ENCODE measurements around the gene GALNT15. TPM values are rescaled to one million over a fixed set of nuclear protein-coding genes. Genes with fewer than 3 reads are reported as not detected.

The GALNT15 gene
- polyA plus RNA-seq, 1 experiment: 27.9 TPM

- ChIA-PET CTCF (no interaction called here), POLR2A (no interaction called here)
- no peak overlapping the region for H3K4me3 ChIP-seq (ENCODE audit: low read depth, low read length)
- peaks cover 3% of the 10 kb centered on the region; the same call in 1 of the 2 replicates for H3K9me3 ChIP-seq (ENCODE audit: control insufficient read depth, insufficient read depth, low read length)
- no peak overlapping the region for H3K27ac ChIP-seq (ENCODE audit: low read depth, low read length)
- no peaks in the 10 kb centered on the region for H3K27me3 ChIP-seq (ENCODE audit: control insufficient read depth, insufficient read depth, low read length)
- no peak for DNase-seq (ENCODE audit: low read depth, low spot score)
- TF ChIP-seq, protein P1, sequence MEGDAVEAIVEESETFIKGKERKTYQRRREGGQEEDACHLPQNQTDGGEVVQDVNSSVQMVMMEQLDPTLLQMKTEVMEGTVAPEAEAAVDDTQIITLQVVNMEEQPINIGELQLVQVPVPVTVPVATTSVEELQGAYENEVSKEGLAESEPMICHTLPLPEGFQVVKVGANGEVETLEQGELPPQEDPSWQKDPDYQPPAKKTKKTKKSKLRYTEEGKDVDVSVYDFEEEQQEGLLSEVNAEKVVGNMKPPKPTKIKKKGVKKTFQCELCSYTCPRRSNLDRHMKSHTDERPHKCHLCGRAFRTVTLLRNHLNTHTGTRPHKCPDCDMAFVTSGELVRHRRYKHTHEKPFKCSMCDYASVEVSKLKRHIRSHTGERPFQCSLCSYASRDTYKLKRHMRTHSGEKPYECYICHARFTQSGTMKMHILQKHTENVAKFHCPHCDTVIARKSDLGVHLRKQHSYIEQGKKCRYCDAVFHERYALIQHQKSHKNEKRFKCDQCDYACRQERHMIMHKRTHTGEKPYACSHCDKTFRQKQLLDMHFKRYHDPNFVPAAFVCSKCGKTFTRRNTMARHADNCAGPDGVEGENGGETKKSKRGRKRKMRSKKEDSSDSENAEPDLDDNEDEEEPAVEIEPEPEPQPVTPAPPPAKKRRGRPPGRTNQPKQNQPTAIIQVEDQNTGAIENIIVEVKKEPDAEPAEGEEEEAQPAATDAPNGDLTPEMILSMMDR (IDR thresholded peaks at IDR 0.05; ENCODE audit: low read depth, low read length): no peak
These were observed 29.3 kb upstream of the GALNT15 start for GRCh38 chr3:16145176-16145575.

DNA sequence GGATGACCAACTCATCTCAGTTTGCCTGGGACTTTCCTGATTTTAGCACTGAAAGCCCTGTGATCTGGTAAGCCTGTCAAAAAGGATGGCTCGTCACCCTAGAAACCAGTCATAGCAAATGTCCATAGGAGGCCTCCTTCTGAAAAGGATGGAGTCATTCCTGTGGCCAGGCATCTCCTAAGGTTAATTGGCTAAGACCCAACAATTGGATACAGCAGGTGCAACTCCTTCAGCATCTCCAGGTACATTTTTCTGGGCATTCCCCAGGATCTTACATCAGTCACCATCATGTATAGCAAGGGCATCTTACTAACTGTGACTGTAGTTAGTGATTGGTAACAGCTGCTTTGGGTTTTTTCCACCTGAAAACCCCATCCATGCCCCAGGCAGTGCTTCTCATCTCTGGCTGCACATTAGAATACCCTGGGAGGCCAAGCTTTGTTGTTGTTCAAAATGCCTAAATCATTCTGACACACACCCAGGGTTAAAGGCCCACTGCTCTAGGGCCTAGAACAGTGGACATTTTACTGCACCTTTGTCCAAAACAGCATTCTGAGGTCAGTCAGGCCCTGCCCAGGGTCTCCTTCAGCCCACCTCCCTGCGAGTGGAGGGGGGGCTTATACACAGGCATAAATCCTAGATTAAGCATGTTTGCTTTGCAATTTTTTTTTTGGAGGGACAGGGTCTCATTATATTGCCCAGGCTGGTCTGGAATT, 28.3 kb upstream of the GALNT15 start:
- Histone ChIP-seq H3K27me3 (ENCODE audit: control insufficient read depth, insufficient read depth, low read length) (no peaks in the 10 kb centered on the region), H3K27ac (ENCODE audit: low read depth, low read length) (no peak overlapping the region), H3K9me3 (ENCODE audit: control insufficient read depth, insufficient read depth, low read length) (peaks cover 5% of the 10 kb centered on the region), H3K4me3 (ENCODE audit: low read depth, low read length) (no peak overlapping the region)
- POLR2A ChIA-PET: interaction anchor here (1.7 kb wide), 1 partner anchor 86 kb away, joined by 4 read pairs; no protein-coding TSS in a partner anchor
- DNase-seq (ENCODE audit: low read depth, low spot score): no peak
- CTCF ChIA-PET: interaction anchor here (1.2 kb wide), 1 partner anchor 32 kb away, joined by 5 read pairs; no protein-coding TSS in a partner anchor
- TF ChIP-seq, protein P1 (IDR thresholded peaks at IDR 0.05; ENCODE audit: low read depth, low read length): no peak

- H3K27ac ChIP-seq (ENCODE audit: low read depth, low read length): no peak overlapping the region
- DNase-seq (ENCODE audit: low read depth, low spot score): no peak
These were observed 27.1 kb upstream of the GALNT15 start for GRCh38 chr3:16147220-16147994.

GRCh38 chr3:16148213-16148612, 26.3 kb upstream of the GALNT15 start:
- no peaks in the 10 kb centered on the region for H3K27me3 ChIP-seq (ENCODE audit: control insufficient read depth, insufficient read depth, low read length)
- H3K9me3 ChIP-seq (ENCODE audit: control insufficient read depth, insufficient read depth, low read length): peaks cover 9% of the 10 kb centered on the region
- ChIA-PET POLR2A (interaction anchor here (1.7 kb wide), 1 partner anchor 88 kb away, joined by 4 read pairs; no protein-coding TSS in a partner anchor), CTCF (no interaction called here)
- no peak for DNase-seq (ENCODE audit: low read depth, low spot score)
- H3K4me3 ChIP-seq (ENCODE audit: low read depth, low read length): no peak overlapping the region
- TF ChIP-seq, protein P1 (IDR thresholded peaks at IDR 0.05; ENCODE audit: low read depth, low read length): no peak
- peak overlapping the region; percentile 42 for H3K27ac ChIP-seq (ENCODE audit: low read depth, low read length)

More at GRCh38 chr3:16147220-16147994, 27.1 kb upstream of the GALNT15 start:
- TF ChIP-seq, protein P1 (IDR thresholded peaks at IDR 0.05; ENCODE audit: low read depth, low read length): no peak
- Histone ChIP-seq H3K9me3 (ENCODE audit: control insufficient read depth, insufficient read depth, low read length) (peaks cover 6% of the 10 kb centered on the region), H3K4me3 (ENCODE audit: low read depth, low read length) (no peak overlapping the region), H3K27me3 (ENCODE audit: control insufficient read depth, insufficient read depth, low read length) (no peaks in the 10 kb centered on the region)
- ChIA-PET POLR2A (interaction anchor here (0.8 to 1.7 kb wide), 3 partner anchors 31 to 87 kb away, joined by 3 to 4 read pairs (median 4); no protein-coding TSS in a partner anchor), CTCF (interaction anchor here (0.6 to 1.2 kb wide), 2 partner anchors 31 to 335 kb away, joined by 3 to 5 read pairs; no protein-coding TSS in a partner anchor)
